Liver (tissue), 3 donors: ENCODE results near the gene TMEM245.

Experiments
- EGR1 ChIP-seq, 2 donors: IDR thresholded peaks; 2 replicates each; pipeline ENCODE4 v1.6.1; 2016 to 2018; ENCODE audit warnings: antibody characterized with exemption in 2 of 2, low read depth in 2 of 2
- FOXA1 ChIP-seq: IDR thresholded peaks from 2 replicates; pipeline ENCODE4 v1.6.1; 2016; ENCODE audit warnings: antibody characterized with exemption
- GABPA ChIP-seq, 2 donors: IDR thresholded peaks in 1 of 2; conservative IDR thresholded peaks in 1 of 2; 2 replicates each; pipeline ENCODE4 v1.6.1; 2016; ENCODE audit warnings: antibody characterized with exemption in 2 of 2, mild to moderate bottlenecking in 1 of 2, moderate library complexity in 1 of 2
- HNF4G ChIP-seq: IDR thresholded peaks from 2 replicates; pipeline ENCODE4 v1.6.1; 2016; ENCODE audit warnings: antibody characterized with exemption
- RAD21 ChIP-seq, 2 donors: IDR thresholded peaks; 2 replicates each; pipeline ENCODE4 v1.6.1; 2016; ENCODE audit warnings: antibody characterized with exemption in 2 of 2, mild to moderate bottlenecking in 2 of 2
- SP1 ChIP-seq: IDR thresholded peaks from 2 replicates; pipeline ENCODE4 v1.6.1; 2018; ENCODE audit warnings: antibody characterized with exemption, mild to moderate bottlenecking
- TAF1 ChIP-seq: conservative IDR thresholded peaks from 2 replicates; pipeline ENCODE4 v1.6.1; 2016; ENCODE audit warnings: antibody characterized with exemption, mild to moderate bottlenecking
- YY1 ChIP-seq: IDR thresholded peaks from 2 replicates; pipeline ENCODE4 v1.6.1; 2016; ENCODE audit warnings: antibody characterized with exemption, mild to moderate bottlenecking
- TF ChIP-seq, protein P1 (sequence below): fragments of 150-350 bp; IDR thresholded peaks from 2 replicates; pipeline ENCODE4 v1.5.1; 2017; ENCODE audit warnings: improper control_type of control experiment, low read depth, low read length; ENCODE audit not compliant: missing input control
- TF ChIP-seq, protein P2 (sequence below): IDR thresholded peaks from 2 replicates; pipeline ENCODE4 v1.6.1; 2016; ENCODE audit warnings: antibody characterized with exemption
- TF ChIP-seq, protein P3 (sequence below): IDR thresholded peaks from 2 replicates; pipeline ENCODE4 v1.6.1; 2016; ENCODE audit warnings: antibody characterized with exemption, mild to moderate bottlenecking
- donor health status: healthy.
- donor health status: healthy.

DNA sequence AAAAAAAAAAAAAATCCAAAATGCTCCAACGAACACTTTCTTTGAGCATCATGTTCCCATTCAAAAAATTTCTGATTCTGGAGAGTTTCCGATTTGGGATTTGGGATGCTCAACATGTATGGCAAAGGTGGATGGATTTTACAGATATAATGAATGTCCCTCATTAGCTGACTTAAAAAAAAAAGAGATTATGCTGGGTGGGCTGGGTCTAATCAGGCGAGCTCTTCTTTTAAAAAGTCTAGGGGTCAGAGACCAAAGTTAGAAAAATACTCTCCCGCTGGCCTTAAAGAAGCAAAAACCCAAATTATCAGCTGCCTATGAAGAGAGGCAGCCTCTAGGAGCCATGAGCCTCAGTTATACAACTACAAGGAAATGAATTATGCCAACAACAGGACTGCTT lies 91.3 kb downstream of the TMEM245 start:
- TF ChIP-seq, protein P1, sequence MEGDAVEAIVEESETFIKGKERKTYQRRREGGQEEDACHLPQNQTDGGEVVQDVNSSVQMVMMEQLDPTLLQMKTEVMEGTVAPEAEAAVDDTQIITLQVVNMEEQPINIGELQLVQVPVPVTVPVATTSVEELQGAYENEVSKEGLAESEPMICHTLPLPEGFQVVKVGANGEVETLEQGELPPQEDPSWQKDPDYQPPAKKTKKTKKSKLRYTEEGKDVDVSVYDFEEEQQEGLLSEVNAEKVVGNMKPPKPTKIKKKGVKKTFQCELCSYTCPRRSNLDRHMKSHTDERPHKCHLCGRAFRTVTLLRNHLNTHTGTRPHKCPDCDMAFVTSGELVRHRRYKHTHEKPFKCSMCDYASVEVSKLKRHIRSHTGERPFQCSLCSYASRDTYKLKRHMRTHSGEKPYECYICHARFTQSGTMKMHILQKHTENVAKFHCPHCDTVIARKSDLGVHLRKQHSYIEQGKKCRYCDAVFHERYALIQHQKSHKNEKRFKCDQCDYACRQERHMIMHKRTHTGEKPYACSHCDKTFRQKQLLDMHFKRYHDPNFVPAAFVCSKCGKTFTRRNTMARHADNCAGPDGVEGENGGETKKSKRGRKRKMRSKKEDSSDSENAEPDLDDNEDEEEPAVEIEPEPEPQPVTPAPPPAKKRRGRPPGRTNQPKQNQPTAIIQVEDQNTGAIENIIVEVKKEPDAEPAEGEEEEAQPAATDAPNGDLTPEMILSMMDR: no peak
- TF ChIP-seq SP1: no peak
- TF ChIP-seq, protein P2, sequence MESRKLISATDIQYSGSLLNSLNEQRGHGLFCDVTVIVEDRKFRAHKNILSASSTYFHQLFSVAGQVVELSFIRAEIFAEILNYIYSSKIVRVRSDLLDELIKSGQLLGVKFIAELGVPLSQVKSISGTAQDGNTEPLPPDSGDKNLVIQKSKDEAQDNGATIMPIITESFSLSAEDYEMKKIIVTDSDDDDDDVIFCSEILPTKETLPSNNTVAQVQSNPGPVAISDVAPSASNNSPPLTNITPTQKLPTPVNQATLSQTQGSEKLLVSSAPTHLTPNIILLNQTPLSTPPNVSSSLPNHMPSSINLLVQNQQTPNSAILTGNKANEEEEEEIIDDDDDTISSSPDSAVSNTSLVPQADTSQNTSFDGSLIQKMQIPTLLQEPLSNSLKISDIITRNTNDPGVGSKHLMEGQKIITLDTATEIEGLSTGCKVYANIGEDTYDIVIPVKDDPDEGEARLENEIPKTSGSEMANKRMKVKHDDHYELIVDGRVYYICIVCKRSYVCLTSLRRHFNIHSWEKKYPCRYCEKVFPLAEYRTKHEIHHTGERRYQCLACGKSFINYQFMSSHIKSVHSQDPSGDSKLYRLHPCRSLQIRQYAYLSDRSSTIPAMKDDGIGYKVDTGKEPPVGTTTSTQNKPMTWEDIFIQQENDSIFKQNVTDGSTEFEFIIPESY: no peak
- no peak for TF ChIP-seq EGR1 (IDR thresholded peaks at IDR 0.05; ENCODE audit: low read depth in 2 of 2)
- no peak for TF ChIP-seq FOXA1
- no peak for TF ChIP-seq RAD21 (IDR thresholded peaks at IDR 0.05)
- no peak for TF ChIP-seq TAF1
- TF ChIP-seq, protein P3, sequence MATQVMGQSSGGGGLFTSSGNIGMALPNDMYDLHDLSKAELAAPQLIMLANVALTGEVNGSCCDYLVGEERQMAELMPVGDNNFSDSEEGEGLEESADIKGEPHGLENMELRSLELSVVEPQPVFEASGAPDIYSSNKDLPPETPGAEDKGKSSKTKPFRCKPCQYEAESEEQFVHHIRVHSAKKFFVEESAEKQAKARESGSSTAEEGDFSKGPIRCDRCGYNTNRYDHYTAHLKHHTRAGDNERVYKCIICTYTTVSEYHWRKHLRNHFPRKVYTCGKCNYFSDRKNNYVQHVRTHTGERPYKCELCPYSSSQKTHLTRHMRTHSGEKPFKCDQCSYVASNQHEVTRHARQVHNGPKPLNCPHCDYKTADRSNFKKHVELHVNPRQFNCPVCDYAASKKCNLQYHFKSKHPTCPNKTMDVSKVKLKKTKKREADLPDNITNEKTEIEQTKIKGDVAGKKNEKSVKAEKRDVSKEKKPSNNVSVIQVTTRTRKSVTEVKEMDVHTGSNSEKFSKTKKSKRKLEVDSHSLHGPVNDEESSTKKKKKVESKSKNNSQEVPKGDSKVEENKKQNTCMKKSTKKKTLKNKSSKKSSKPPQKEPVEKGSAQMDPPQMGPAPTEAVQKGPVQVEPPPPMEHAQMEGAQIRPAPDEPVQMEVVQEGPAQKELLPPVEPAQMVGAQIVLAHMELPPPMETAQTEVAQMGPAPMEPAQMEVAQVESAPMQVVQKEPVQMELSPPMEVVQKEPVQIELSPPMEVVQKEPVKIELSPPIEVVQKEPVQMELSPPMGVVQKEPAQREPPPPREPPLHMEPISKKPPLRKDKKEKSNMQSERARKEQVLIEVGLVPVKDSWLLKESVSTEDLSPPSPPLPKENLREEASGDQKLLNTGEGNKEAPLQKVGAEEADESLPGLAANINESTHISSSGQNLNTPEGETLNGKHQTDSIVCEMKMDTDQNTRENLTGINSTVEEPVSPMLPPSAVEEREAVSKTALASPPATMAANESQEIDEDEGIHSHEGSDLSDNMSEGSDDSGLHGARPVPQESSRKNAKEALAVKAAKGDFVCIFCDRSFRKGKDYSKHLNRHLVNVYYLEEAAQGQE: no peak
- TF ChIP-seq YY1: no peak
- no peak for TF ChIP-seq GABPA (IDR thresholded peaks at IDR 0.05 in 1 of 2, conservative IDR thresholded peaks at IDR 0.05 in 1 of 2)
- no peak for TF ChIP-seq HNF4G
